Upper lobe of left lung (tissue), 6 donors: Measurements from ENCODE around the gene ZNF789. TPM values are rescaled to one million over a fixed set of nuclear protein-coding genes. Genes with fewer than 3 reads are reported as not detected.

ENCODE experiments used
- ATAC-seq, 2 donors: fragments of 200-7000 bp; cut with Tn5 transposase; one replicate each; pipeline ENCODE4 v1.9.1; 2022; ENCODE audit warnings: mild to moderate bottlenecking in 2 of 2, moderate library complexity in 2 of 2; ENCODE audit not compliant: low FRiP score in 2 of 2
- DNase-seq, 2 donors: peaks; one replicate each; pipeline ENCODE4 v3.0.0-alpha.2; 2019 to 2020
- H3K27ac ChIP-seq, 4 donors: fragments of 200-600 bp; sonication (generic); one replicate each; pipeline ENCODE4 v1.5.1; 2016 to 2019
- H3K27me3 ChIP-seq, 4 donors: fragments of 200-600 bp; sonication (generic); one replicate each; pipeline ENCODE4 v1.5.1; 2017 to 2019
- H3K36me3 ChIP-seq, 4 donors: fragments of 200-600 bp; sonication (generic); one replicate each; pipeline ENCODE4 v1.5.1; 2016 to 2019
- H3K4me1 ChIP-seq, 4 donors: fragments of 200-600 bp; sonication (generic); one replicate each; pipeline ENCODE4 v1.5.1; 2018 to 2019
- H3K4me3 ChIP-seq, 4 donors: fragments of 200-600 bp; sonication (generic); one replicate each; pipeline ENCODE4 v1.5.1; 2017 to 2019; ENCODE audit warnings: mild to moderate bottlenecking in 2 of 4, moderate library complexity in 1 of 4
- H3K9me3 ChIP-seq, 4 donors: fragments of 200-600 bp; sonication (generic); one replicate each; pipeline ENCODE4 v1.5.1; 2018 to 2019
- CTCF ChIP-seq, 6 experiments: fragments of 450-650 bp in 4 of 6; fragments of 200-600 bp in 2 of 6; sonication (generic) in 2 of 6; IDR thresholded peaks; one replicate each; pipeline ENCODE4 v1.5.1; 2016 to 2019; ENCODE audit warnings: antibody characterized with exemption in 6 of 6
- EP300 ChIP-seq, 4 donors: sonication (generic); formaldehyde crosslinking; IDR thresholded peaks; one replicate each; pipeline ENCODE4 v1.5.1; 2017; ENCODE audit warnings: antibody characterized with exemption in 4 of 4, control low read depth in 2 of 4
- POLR2A ChIP-seq, 4 donors: fragments of 450-650 bp; IDR thresholded peaks; one replicate each; pipeline ENCODE4 v1.5.1; 2016 to 2017; ENCODE audit warnings: antibody characterized with exemption in 4 of 4, mild to moderate bottlenecking in 2 of 4
- POLR2AphosphoS5 ChIP-seq, 2 donors: sonication (generic); formaldehyde crosslinking; IDR thresholded peaks; one replicate each; pipeline ENCODE4 v1.5.1; 2017; ENCODE audit warnings: antibody characterized with exemption in 2 of 2
- WGBS, 2 donors: methylation state at CpG; one replicate each; pipeline ENCODE4 v1.1.5; 2017 to 2018; 5-methylcytosine and 5-hydroxymethylcytosine counted together
- total RNA-seq, 6 donors: library from RNA; depleted of rRNA in 4 of 6; stranded (reverse); fragments of >200 nt in 4 of 6; gene quantifications; one replicate each; pipeline versions ENCODE4 v1.1.0 to v1.2.1, GENCODE V29; 2016 to 2021
- donor health status: DM: no; HTN: no; CAD: no; lungs with moderate emphysema.
- donor health status: DM: no; HTN: yes; CAD: no; lungs with severe emphysema.

The ZNF789 gene
- total RNA-seq, 6 donors from 2014 or later, result 8.3 to 28.3 (median 9.3) TPM

GRCh38 chr7:99490878-99491277 lies 18.2 kb downstream of the ZNF789 start:
- DNase-seq, result no peak
- ATAC-seq, result no peak
- H3K9me3 ChIP-seq, result peaks cover 13 to 23% (median 17%) of the 10 kb centered on the region in 4 donors
- TF ChIP-seq POLR2A (IDR thresholded peaks at IDR 0.05) (no peak), EP300 (IDR thresholded peaks at IDR 0.05) (no peak), CTCF (IDR thresholded peaks at IDR 0.05) (no peak)
- no peak overlapping the region for H3K4me3 ChIP-seq
- WGBS, 2 donors, result 85 to 96% methylated on average over 2 to 3 of the region's 3 CpGs
- H3K27ac ChIP-seq, result no peak overlapping the region
- H3K4me1 ChIP-seq, result no peaks in the 10 kb centered on the region
- peaks cover 16 to 51% (median 36%) of the 10 kb centered on the region in 4 donors for H3K36me3 ChIP-seq
- H3K27me3 ChIP-seq, result no peaks in the 10 kb centered on the region

- Histone ChIP-seq H3K27ac (no peak overlapping the region), H3K9me3 (peaks cover 13 to 23% (median 17%) of the 10 kb centered on the region in 4 donors), H3K27me3 (no peaks in the 10 kb centered on the region), H3K4me3 (no peak overlapping the region), H3K36me3 (peaks cover 20 to 68% (median 49%) of the 10 kb centered on the region in 4 donors), H3K4me1 (peaks cover 15 to 17% (median 17%) of the 10 kb centered on the region in 4 donors)
- 98 to 100% methylated on average over 6 of the region's 6 CpGs for WGBS, 2 donors
- ATAC-seq (no peak), DNase-seq (no peak)
- TF ChIP-seq CTCF (IDR thresholded peaks at IDR 0.05) (no peak), POLR2AphosphoS5 (IDR thresholded peaks at IDR 0.05) (no peak), POLR2A (IDR thresholded peaks at IDR 0.05) (no peak), EP300 (IDR thresholded peaks at IDR 0.05) (no peak)
These were observed 21.1 kb downstream of the ZNF789 start for GRCh38 chr7:99493823-99494222.

GRCh38 chr7:99497766-99498545 lies 25.3 kb downstream of the ZNF789 start:
- H3K9me3 ChIP-seq, result peaks cover 13 to 21% (median 17%) of the 10 kb centered on the region in 4 donors
- H3K4me1 ChIP-seq, result peaks cover 21 to 31% (median 25%) of the 10 kb centered on the region in 4 donors
- no peaks in the 10 kb centered on the region for H3K27me3 ChIP-seq
- ATAC-seq (no peak), DNase-seq (no peak)
- peak overlapping the region in 3 of 4 donors; percentile 84 to 94 (median 85) for H3K4me3 ChIP-seq
- no peak for TF ChIP-seq EP300 (IDR thresholded peaks at IDR 0.05)
- TF ChIP-seq POLR2A (IDR thresholded peaks at IDR 0.05), result no peak
- no peak for TF ChIP-seq POLR2AphosphoS5 (IDR thresholded peaks at IDR 0.05)
- TF ChIP-seq CTCF (IDR thresholded peaks at IDR 0.05), result no peak
- WGBS, 2 donors, result 69 to 75% methylated on average over 6 of the region's 6 CpGs
- H3K27ac ChIP-seq, result no peak overlapping the region
- peaks cover 20 to 52% (median 39%) of the 10 kb centered on the region in 4 donors for H3K36me3 ChIP-seq

GRCh38 chr7:99498546-99498944 lies 25.9 kb downstream of the ZNF789 start:
- ATAC-seq, result no peak
- Histone ChIP-seq H3K9me3 (peaks cover 11 to 15% (median 13%) of the 10 kb centered on the region in 4 donors), H3K4me3 (peak overlapping the region; percentile 53 to 94 (median 84)), H3K27me3 (no peaks in the 10 kb centered on the region), H3K4me1 (peaks cover 21 to 31% (median 25%) of the 10 kb centered on the region in 4 donors), H3K36me3 (peaks cover 15 to 46% (median 33%) of the 10 kb centered on the region in 4 donors), H3K27ac (peak overlapping the region; percentile 92 to 99 (median 96))
- no peak for TF ChIP-seq EP300 (IDR thresholded peaks at IDR 0.05)
- no peak for DNase-seq
- 68 to 73% methylated on average over 11 of the region's 11 CpGs for WGBS, 2 donors

- H3K4me1 ChIP-seq, result peaks cover 21 to 36% (median 28%) of the 10 kb centered on the region in 4 donors
- DNase-seq (no peak), ATAC-seq (peak; percentile 49 to 52)
- H3K27ac ChIP-seq, result peak overlapping the region; percentile 92 to 99 (median 96)
- peaks cover 7 to 38% (median 25%) of the 10 kb centered on the region in 4 donors for H3K36me3 ChIP-seq
- peak overlapping the region; percentile 53 to 94 (median 84) for H3K4me3 ChIP-seq
- H3K27me3 ChIP-seq, result no peaks in the 10 kb centered on the region
- TF ChIP-seq CTCF (IDR thresholded peaks at IDR 0.05) (no peak), EP300 (IDR thresholded peaks at IDR 0.05) (no peak), POLR2AphosphoS5 (IDR thresholded peaks at IDR 0.05) (no peak), POLR2A (IDR thresholded peaks at IDR 0.05) (no peak)
- H3K9me3 ChIP-seq, result peaks cover 3 to 7% (median 5%) of the 10 kb centered on the region in 4 donors
- 1% methylated on average over 6 to 14 of the region's 14 CpGs for WGBS, 2 donors
These were observed 26.7 kb downstream of the ZNF789 start for GRCh38 chr7:99499371-99499720.
